DOHH2 (cell line): ENCODE data around the gene OR5P2.

ENCODE experiments used
- CTCF ChIP-seq: fragments of 200-600 bp; sonication (generic); IDR thresholded peaks from one replicate; pipeline ENCODE4 v1.5.1; 2014; ENCODE audit warnings: antibody characterized with exemption, mild to moderate bottlenecking, low read depth, low read length; ENCODE audit not compliant: poor library complexity, severe bottlenecking
- EZH2phosphoT487 ChIP-seq: fragments of 200-600 bp; sonication (generic); IDR thresholded peaks from 2 replicates; pipeline ENCODE4 v1.6.1; 2017; ENCODE audit warnings: borderline replicate concordance, mild to moderate bottlenecking, antibody characterized with exemption, low read length, moderate library complexity, mixed read lengths

- no peak for TF ChIP-seq EZH2phosphoT487
- no peak for TF ChIP-seq CTCF
These were observed 9.5 kb downstream of the OR5P2 start for GRCh38 chr11:7787239-7787638.
